ENCODE data around the gene ZSWIM4. TPM values are rescaled to one million over a fixed set of nuclear protein-coding genes. Genes with fewer than 3 reads are reported as not detected.

Gene ZSWIM4
- polyA plus RNA-seq, 3 donors: 0.19 to 1.1 (median 0.23) TPM

GRCh38 chr19:13861714-13862531, 66.7 kb downstream of the ZSWIM4 start:
- intact Hi-C loops (cut with micrococcal nuclease): loop anchor here (1.0 to 5.0 kb wide), 4 partner anchors 11 to 75 kb away; no protein-coding TSS in a partner anchor
- Histone ChIP-seq H3K9me3 (replicated peaks in 1 of 2; ENCODE audit: control insufficient read depth in 1 of 2, insufficient read depth in 1 of 2, low read length in 2 of 2) (peaks cover 0 to 11% of the 10 kb centered on the region in 2 donors), H3K4me2 (replicated peaks; ENCODE audit: extremely low read depth, low read length, poor library complexity, severe bottlenecking) (peak overlapping the region; percentile 70), H4K20me1 (ENCODE audit: insufficient read depth, low read length) (no peaks in the 10 kb centered on the region), H3K36me3 (replicated peaks in 1 of 2; ENCODE audit: control insufficient read depth in 1 of 2, insufficient read depth in 2 of 2, low read length in 2 of 2) (no peaks in the 10 kb centered on the region), H3K79me2 (ENCODE audit: insufficient read depth, low read length) (no peaks in the 10 kb centered on the region), H3K27me3 (ENCODE audit: control insufficient read depth in 2 of 2, insufficient read depth in 2 of 2, low read length in 2 of 2) (peaks cover 17 to 27% of the 10 kb centered on the region in 2 donors), H3K4me1 (ENCODE audit: control insufficient read depth in 1 of 2, insufficient read depth in 2 of 2, low read length in 2 of 2) (peaks cover 27 to 47% of the 10 kb centered on the region in 2 donors), H3K4me3 (replicated peaks in 1 of 3; ENCODE audit: low read depth in 2 of 3, low read length in 3 of 3) (peak overlapping the region; percentile 42 to 68 (median 50)), H3K9ac (ENCODE audit: insufficient read depth, low read length, poor library complexity, severe bottlenecking) (peak overlapping the region; percentile 91), H3K27ac (ENCODE audit: low read depth in 1 of 2, low read length in 2 of 2) (peak overlapping the region; percentile 85 to 96), H2AFZ (ENCODE audit: insufficient read depth, low read depth, low read length, poor library complexity, severe bottlenecking) (peak overlapping the region; percentile 30)
- peak; percentile 96 to 99 (median 99) for DNase-seq
- Mint-ChIP-seq H3K27me3 (ENCODE audit: low read depth in 3 of 3) (peaks cover 24 to 40% (median 31%) of the 10 kb centered on the region in 3 donors), H3K4me3 (peak overlapping the region; percentile 96 to 99), H3K27ac (peak overlapping the region; percentile 98 to 100 (median 100)), H3K4me1 (peaks cover 39% of the 10 kb centered on the region), H3K9me3 (peaks cover 0 to 11% (median 7%) of the 10 kb centered on the region in 7 donors), H3K36me3 (peaks cover 10 to 13% of the 10 kb centered on the region in 2 donors)
- WGBS (ENCODE audit: insufficient coverage): 0% methylated on average over 18 of the region's 27 CpGs
- peak; percentile 96 for TF ChIP-seq CTCF (IDR thresholded peaks at IDR 0.05)

GRCh38 chr19:13864046-13864666, 68.9 kb downstream of the ZSWIM4 start:
- WGBS (ENCODE audit: insufficient coverage): 26% methylated on average over 10 of the region's 13 CpGs

More at GRCh38 chr19:13864046-13864666, 68.9 kb downstream of the ZSWIM4 start:
- intact Hi-C loops (cut with micrococcal nuclease): loop anchor here (5.0 kb wide), 2 partner anchors 37 to 77 kb away; no protein-coding TSS in a partner anchor
- no peak overlapping the region for H2AFZ ChIP-seq (ENCODE audit: insufficient read depth, low read depth, low read length, poor library complexity, severe bottlenecking)
- Mint-ChIP-seq H3K27me3 (ENCODE audit: low read depth in 3 of 3) (peaks cover 34 to 55% (median 42%) of the 10 kb centered on the region in 3 donors), H3K4me1 (peaks cover 39% of the 10 kb centered on the region), H3K27ac (peak overlapping the region in 3 of 7 donors; percentile 14 to 68 (median 39)), H3K4me3 (peak overlapping the region; percentile 58 to 84), H3K36me3 (peaks cover 10 to 13% of the 10 kb centered on the region in 2 donors), H3K9me3 (peaks cover 0 to 11% (median 7%) of the 10 kb centered on the region in 7 donors)
- peaks cover 27 to 47% of the 10 kb centered on the region in 2 donors for H3K4me1 ChIP-seq (ENCODE audit: control insufficient read depth in 1 of 2, insufficient read depth in 2 of 2, low read length in 2 of 2)
- peak overlapping the region in 1 of 3 experiments; percentile 26 for H3K4me3 ChIP-seq (replicated peaks in 1 of 3; ENCODE audit: low read depth in 2 of 3, low read length in 3 of 3)
- H3K79me2 ChIP-seq (ENCODE audit: insufficient read depth, low read length): no peaks in the 10 kb centered on the region
- H3K4me2 ChIP-seq (replicated peaks; ENCODE audit: extremely low read depth, low read length, poor library complexity, severe bottlenecking): peak overlapping the region; percentile 20
- no peaks in the 10 kb centered on the region for H4K20me1 ChIP-seq (ENCODE audit: insufficient read depth, low read length)
- H3K27me3 ChIP-seq (ENCODE audit: control insufficient read depth in 2 of 2, insufficient read depth in 2 of 2, low read length in 2 of 2): peaks cover 17 to 32% of the 10 kb centered on the region in 2 donors
- no peak overlapping the region for H3K9ac ChIP-seq (ENCODE audit: insufficient read depth, low read length, poor library complexity, severe bottlenecking)
- no peaks in the 10 kb centered on the region for H3K36me3 ChIP-seq (replicated peaks in 1 of 2; ENCODE audit: control insufficient read depth in 1 of 2, insufficient read depth in 2 of 2, low read length in 2 of 2)
- peaks cover 0 to 11% of the 10 kb centered on the region in 2 donors for H3K9me3 ChIP-seq (replicated peaks in 1 of 2; ENCODE audit: control insufficient read depth in 1 of 2, insufficient read depth in 1 of 2, low read length in 2 of 2)
- no peak for TF ChIP-seq CTCF (IDR thresholded peaks at IDR 0.05)
- no peak overlapping the region for H3K27ac ChIP-seq (ENCODE audit: low read depth in 1 of 2, low read length in 2 of 2)
- DNase-seq: no peak

Measured in CD14-positive monocyte (primary cell).